ENCODE measurements around the gene DPP6. TPM values are rescaled to one million over a fixed set of nuclear protein-coding genes. Genes with fewer than 3 reads are reported as not detected.

Gene DPP6
- polyA plus RNA-seq, 2 of the 4 experiments (the other 2 are of a cell fraction) = not detected

DNA sequence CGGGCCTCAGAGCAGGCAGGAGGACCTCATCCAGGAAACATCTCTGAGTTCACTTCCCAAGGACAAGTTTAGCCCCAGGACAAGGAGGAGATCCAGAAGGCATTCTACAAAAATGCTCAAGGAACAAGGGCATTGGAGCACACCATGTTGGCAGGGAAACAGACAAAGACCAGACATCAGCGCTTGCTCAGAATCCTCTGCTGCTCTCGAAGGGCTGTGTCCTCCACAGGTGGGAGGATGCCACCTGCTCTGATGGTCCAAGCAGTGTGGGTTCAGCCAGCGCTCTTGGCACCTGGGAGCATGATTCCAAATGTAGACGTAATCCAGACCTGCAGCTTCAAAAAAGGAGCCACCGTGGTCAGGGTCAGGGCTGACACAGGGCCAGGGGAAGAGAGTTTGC, 160.7 kb downstream of the DPP6 start:
- DNase-seq (ENCODE audit: low read depth in 1 of 2, low spot score in 1 of 2) (no peak), FAIRE-seq (no peak), ATAC-seq (no peak)
- Histone ChIP-seq H3K4me3 (no peak overlapping the region), H3K4me2 (no peak overlapping the region), H3K4me1 (no peaks in the 10 kb centered on the region), H3K27ac (no peak overlapping the region), H3K9me3 (no peaks in the 10 kb centered on the region)
- POLR2A ChIA-PET = no interaction called here
- TF ChIP-seq POLR2A (IDR thresholded peaks at IDR 0.05; ENCODE audit: low read length) = no peak
- TF ChIP-seq MAZ (IDR thresholded peaks at IDR 0.05; ENCODE audit: borderline replicate concordance, low read depth, low read length) = no peak
- TF ChIP-seq EHF (CRISPR knock-in tag; IDR thresholded peaks at IDR 0.05) = no peak
- WGBS (ENCODE audit: missing lambda C conversion rate) = 2% methylated on average over 6 of the region's 6 CpGs
- CTCF ChIA-PET = no interaction called here

DNA sequence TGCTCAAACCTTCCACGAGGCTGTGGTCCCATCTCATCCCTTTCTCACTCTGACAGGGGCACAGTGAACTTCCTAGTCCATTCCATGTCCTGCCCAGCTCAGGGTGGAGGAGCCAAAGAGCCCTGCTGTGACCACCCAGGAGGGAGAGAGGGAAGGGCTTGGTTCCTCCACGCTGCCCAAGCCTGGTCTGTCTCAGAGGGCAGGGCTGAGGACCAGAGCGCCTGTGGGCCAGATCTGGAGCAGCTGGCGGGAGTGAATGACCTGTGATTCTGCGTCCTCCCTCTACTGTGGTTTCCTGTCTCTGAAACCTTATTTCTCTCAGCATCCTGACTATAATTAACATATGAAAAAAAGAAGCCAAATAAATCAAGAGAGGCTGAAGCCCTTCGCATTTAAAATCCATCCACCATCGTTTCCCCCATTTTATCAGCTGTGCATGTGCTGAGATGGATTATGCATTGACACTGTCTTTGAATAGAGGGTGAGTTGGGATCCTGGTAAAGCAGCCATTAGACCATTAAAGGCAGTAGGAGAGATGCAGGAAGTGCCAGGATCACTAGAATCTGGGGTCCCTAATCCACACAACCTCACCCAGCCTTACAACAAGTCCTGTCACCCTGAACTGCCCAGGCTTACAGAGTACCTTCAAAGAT, 165.6 kb downstream of the DPP6 start:
- WGBS (ENCODE audit: missing lambda C conversion rate) = 2% methylated on average over 6 of the region's 7 CpGs
- no peak for FAIRE-seq
- Histone ChIP-seq H3K9me3 (no peaks in the 10 kb centered on the region), H3K27ac (no peak overlapping the region), H3K4me1 (no peaks in the 10 kb centered on the region), H3K4me3 (no peak overlapping the region), H3K4me2 (no peak overlapping the region)
- CTCF ChIA-PET = no interaction called here
- DNase-seq (ENCODE audit: low read depth in 1 of 2, low spot score in 1 of 2) = no peak
- POLR2A ChIA-PET = no interaction called here
- TF ChIP-seq, protein P1, sequence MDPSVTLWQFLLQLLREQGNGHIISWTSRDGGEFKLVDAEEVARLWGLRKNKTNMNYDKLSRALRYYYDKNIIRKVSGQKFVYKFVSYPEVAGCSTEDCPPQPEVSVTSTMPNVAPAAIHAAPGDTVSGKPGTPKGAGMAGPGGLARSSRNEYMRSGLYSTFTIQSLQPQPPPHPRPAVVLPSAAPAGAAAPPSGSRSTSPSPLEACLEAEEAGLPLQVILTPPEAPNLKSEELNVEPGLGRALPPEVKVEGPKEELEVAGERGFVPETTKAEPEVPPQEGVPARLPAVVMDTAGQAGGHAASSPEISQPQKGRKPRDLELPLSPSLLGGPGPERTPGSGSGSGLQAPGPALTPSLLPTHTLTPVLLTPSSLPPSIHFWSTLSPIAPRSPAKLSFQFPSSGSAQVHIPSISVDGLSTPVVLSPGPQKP (IDR thresholded peaks at IDR 0.05; ENCODE audit: low read depth, low read length) = no peak
- TF ChIP-seq, protein P2, sequence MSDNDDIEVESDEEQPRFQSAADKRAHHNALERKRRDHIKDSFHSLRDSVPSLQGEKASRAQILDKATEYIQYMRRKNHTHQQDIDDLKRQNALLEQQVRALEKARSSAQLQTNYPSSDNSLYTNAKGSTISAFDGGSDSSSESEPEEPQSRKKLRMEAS (IDR thresholded peaks at IDR 0.05) = no peak
- TF ChIP-seq SMC3 (IDR thresholded peaks at IDR 0.05) = no peak
- TF ChIP-seq CEBPB (IDR thresholded peaks at IDR 0.05) = no peak
- TF ChIP-seq, protein P3, sequence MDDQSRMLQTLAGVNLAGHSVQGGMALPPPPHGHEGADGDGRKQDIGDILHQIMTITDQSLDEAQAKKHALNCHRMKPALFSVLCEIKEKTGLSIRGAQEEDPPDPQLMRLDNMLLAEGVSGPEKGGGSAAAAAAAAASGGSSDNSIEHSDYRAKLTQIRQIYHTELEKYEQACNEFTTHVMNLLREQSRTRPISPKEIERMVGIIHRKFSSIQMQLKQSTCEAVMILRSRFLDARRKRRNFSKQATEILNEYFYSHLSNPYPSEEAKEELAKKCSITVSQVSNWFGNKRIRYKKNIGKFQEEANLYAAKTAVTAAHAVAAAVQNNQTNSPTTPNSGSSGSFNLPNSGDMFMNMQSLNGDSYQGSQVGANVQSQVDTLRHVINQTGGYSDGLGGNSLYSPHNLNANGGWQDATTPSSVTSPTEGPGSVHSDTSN (IDR thresholded peaks at IDR 0.05) = no peak
- TF ChIP-seq, protein P4, sequence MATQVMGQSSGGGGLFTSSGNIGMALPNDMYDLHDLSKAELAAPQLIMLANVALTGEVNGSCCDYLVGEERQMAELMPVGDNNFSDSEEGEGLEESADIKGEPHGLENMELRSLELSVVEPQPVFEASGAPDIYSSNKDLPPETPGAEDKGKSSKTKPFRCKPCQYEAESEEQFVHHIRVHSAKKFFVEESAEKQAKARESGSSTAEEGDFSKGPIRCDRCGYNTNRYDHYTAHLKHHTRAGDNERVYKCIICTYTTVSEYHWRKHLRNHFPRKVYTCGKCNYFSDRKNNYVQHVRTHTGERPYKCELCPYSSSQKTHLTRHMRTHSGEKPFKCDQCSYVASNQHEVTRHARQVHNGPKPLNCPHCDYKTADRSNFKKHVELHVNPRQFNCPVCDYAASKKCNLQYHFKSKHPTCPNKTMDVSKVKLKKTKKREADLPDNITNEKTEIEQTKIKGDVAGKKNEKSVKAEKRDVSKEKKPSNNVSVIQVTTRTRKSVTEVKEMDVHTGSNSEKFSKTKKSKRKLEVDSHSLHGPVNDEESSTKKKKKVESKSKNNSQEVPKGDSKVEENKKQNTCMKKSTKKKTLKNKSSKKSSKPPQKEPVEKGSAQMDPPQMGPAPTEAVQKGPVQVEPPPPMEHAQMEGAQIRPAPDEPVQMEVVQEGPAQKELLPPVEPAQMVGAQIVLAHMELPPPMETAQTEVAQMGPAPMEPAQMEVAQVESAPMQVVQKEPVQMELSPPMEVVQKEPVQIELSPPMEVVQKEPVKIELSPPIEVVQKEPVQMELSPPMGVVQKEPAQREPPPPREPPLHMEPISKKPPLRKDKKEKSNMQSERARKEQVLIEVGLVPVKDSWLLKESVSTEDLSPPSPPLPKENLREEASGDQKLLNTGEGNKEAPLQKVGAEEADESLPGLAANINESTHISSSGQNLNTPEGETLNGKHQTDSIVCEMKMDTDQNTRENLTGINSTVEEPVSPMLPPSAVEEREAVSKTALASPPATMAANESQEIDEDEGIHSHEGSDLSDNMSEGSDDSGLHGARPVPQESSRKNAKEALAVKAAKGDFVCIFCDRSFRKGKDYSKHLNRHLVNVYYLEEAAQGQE (IDR thresholded peaks at IDR 0.05) = no peak
- TF ChIP-seq RAD21 (conservative IDR thresholded peaks at IDR 0.05 in 1 of 2, IDR thresholded peaks at IDR 0.05 in 1 of 2) = no peak
- TF ChIP-seq RCOR1 (IDR thresholded peaks at IDR 0.05; ENCODE audit: low read depth, low read length) = no peak
- no peak for TF ChIP-seq CBX8 (IDR thresholded peaks at IDR 0.05)
- no peak for TF ChIP-seq JUNB (IDR thresholded peaks at IDR 0.05)
- TF ChIP-seq, protein P5, sequence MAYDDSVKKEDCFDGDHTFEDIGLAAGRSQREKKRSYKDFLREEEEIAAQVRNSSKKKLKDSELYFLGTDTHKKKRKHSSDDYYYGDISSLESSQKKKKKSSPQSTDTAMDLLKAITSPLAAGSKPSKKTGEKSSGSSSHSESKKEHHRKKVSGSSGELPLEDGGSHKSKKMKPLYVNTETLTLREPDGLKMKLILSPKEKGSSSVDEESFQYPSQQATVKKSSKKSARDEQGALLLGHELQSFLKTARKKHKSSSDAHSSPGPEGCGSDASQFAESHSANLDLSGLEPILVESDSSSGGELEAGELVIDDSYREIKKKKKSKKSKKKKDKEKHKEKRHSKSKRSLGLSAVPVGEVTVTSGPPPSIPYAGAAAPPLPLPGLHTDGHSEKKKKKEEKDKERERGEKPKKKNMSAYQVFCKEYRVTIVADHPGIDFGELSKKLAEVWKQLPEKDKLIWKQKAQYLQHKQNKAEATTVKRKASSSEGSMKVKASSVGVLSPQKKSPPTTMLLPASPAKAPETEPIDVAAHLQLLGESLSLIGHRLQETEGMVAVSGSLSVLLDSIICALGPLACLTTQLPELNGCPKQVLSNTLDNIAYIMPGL (CRISPR knock-in tag; IDR thresholded peaks at IDR 0.05; ENCODE audit: borderline replicate concordance) = no peak
- no peak for TF ChIP-seq POLR2AphosphoS2 (conservative IDR thresholded peaks at IDR 0.05; ENCODE audit: low read length)
- TF ChIP-seq ZNF302 (CRISPR knock-in tag; IDR thresholded peaks at IDR 0.05) = no peak
- TF ChIP-seq, protein P6, sequence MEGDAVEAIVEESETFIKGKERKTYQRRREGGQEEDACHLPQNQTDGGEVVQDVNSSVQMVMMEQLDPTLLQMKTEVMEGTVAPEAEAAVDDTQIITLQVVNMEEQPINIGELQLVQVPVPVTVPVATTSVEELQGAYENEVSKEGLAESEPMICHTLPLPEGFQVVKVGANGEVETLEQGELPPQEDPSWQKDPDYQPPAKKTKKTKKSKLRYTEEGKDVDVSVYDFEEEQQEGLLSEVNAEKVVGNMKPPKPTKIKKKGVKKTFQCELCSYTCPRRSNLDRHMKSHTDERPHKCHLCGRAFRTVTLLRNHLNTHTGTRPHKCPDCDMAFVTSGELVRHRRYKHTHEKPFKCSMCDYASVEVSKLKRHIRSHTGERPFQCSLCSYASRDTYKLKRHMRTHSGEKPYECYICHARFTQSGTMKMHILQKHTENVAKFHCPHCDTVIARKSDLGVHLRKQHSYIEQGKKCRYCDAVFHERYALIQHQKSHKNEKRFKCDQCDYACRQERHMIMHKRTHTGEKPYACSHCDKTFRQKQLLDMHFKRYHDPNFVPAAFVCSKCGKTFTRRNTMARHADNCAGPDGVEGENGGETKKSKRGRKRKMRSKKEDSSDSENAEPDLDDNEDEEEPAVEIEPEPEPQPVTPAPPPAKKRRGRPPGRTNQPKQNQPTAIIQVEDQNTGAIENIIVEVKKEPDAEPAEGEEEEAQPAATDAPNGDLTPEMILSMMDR (IDR thresholded peaks at IDR 0.05) = no peak
- TF ChIP-seq EP300 (IDR thresholded peaks at IDR 0.05) = no peak
- TF ChIP-seq, protein P7, sequence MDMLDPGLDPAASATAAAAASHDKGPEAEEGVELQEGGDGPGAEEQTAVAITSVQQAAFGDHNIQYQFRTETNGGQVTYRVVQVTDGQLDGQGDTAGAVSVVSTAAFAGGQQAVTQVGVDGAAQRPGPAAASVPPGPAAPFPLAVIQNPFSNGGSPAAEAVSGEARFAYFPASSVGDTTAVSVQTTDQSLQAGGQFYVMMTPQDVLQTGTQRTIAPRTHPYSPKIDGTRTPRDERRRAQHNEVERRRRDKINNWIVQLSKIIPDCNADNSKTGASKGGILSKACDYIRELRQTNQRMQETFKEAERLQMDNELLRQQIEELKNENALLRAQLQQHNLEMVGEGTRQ (IDR thresholded peaks at IDR 0.05) = no peak
- ATAC-seq = no peak
